ENCODE results near the gene ZSCAN16. TPM values are rescaled to one million over a fixed set of nuclear protein-coding genes. Genes with fewer than 3 reads are reported as not detected.
A peak's percentile ranks its signal among the peaks of the same experiment; 100 is the strongest.

Gene ZSCAN16
- total RNA-seq, 4 donors from 2014 or later: 7.5 to 19.5 (median 9.5) TPM; not detected in 1

DNA sequence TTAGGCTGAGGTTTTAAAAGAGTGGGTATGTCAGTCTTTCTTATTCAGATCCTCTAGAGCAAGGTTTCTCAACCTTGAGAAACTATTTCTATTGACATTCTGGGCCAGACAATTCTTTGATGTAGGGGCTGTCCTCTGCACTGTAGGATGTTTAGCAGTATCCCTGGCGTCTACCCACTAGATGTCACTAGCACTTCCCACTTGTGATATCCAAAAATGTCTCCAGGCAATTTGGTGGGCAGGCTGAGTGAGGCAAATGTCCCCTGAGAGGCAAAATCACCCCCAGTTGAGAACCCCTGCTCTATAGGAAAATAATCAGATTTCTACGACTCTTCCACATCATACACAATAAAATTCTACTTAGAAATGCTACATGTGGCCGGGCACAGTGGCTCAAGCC, 9.6 kb downstream of the ZSCAN16 start:
- no peak overlapping the region for H3K4me3 ChIP-seq
- TF ChIP-seq POLR2AphosphoS5 (IDR thresholded peaks at IDR 0.05): no peak
- TF ChIP-seq, protein P1, sequence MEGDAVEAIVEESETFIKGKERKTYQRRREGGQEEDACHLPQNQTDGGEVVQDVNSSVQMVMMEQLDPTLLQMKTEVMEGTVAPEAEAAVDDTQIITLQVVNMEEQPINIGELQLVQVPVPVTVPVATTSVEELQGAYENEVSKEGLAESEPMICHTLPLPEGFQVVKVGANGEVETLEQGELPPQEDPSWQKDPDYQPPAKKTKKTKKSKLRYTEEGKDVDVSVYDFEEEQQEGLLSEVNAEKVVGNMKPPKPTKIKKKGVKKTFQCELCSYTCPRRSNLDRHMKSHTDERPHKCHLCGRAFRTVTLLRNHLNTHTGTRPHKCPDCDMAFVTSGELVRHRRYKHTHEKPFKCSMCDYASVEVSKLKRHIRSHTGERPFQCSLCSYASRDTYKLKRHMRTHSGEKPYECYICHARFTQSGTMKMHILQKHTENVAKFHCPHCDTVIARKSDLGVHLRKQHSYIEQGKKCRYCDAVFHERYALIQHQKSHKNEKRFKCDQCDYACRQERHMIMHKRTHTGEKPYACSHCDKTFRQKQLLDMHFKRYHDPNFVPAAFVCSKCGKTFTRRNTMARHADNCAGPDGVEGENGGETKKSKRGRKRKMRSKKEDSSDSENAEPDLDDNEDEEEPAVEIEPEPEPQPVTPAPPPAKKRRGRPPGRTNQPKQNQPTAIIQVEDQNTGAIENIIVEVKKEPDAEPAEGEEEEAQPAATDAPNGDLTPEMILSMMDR (IDR thresholded peaks at IDR 0.05): peak in 1 of 5 experiments; percentile 25
- H3K9me3 ChIP-seq: no peaks in the 10 kb centered on the region
- peaks cover 0 to 11% (median 0%) of the 10 kb centered on the region in 4 donors for H3K36me3 ChIP-seq
- H3K4me1 ChIP-seq: peaks cover 5 to 37% (median 13%) of the 10 kb centered on the region in 4 donors
- no peak overlapping the region for H3K27ac ChIP-seq
- H3K27me3 ChIP-seq: no peaks in the 10 kb centered on the region
- in situ Hi-C loops (cut with MboI; ENCODE audit: low pct_ligation_motif_present in 1 of 4, low pct_unique_long_range_greater_than_20kb in 1 of 4, low sequenced_read_pairs in 3 of 4) (loop anchor here in 3 of 4 donors (10.0 to 25.0 kb wide), 2 partner anchors 221 to 228 kb away; no protein-coding TSS in a partner anchor), intact Hi-C loops (cut with DNase I; ENCODE audit: low total_unique reads) (loop anchor here (10.0 kb wide), 1 partner anchor 221 kb away; no protein-coding TSS in a partner anchor)
- no peak for DNase-seq
- 44 to 51% methylated on average over 2 to 3 of the region's 3 CpGs for WGBS, 2 donors (ENCODE audit: low coverage in 1 of 2)

DNA sequence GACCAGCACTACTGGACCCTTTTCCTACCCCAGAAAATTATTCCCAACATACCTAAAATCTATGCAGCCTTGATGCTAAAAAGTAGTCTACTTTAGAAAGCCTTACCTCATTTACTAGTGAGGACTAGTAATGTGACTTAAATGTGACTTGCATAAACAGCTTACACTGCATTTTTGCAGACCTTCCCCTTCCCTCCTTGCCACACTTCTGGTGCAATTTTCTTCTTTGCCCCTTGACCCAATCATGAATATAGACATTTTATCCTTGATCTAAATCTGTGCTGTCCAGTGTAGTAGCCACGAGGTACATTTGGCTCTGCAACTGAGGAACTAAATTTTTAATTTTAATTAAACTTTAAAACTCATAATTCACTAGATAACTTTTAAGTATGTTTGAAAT, 10.3 kb downstream of the ZSCAN16 start:
- no peak for TF ChIP-seq POLR2A (IDR thresholded peaks at IDR 0.05)
- TF ChIP-seq, protein P1 (IDR thresholded peaks at IDR 0.05): no peak
- TF ChIP-seq EP300 (IDR thresholded peaks at IDR 0.05; ENCODE audit: low read depth): no peak
- TF ChIP-seq POLR2AphosphoS5 (IDR thresholded peaks at IDR 0.05): no peak
- no peak for DNase-seq
- WGBS, 2 donors (ENCODE audit: low coverage in 1 of 2): 60 to 64% methylated on average over 1 of the region's 1 CpG
- H3K36me3 ChIP-seq: peaks cover 0 to 4% (median 0%) of the 10 kb centered on the region in 4 donors
- no peaks in the 10 kb centered on the region for H3K9me3 ChIP-seq
- intact Hi-C loops (cut with DNase I; ENCODE audit: low total_unique reads): loop anchor here (10.0 kb wide), 1 partner anchor 220 kb away; no protein-coding TSS in a partner anchor
- no peak overlapping the region for H3K27ac ChIP-seq
- no peak overlapping the region for H3K4me3 ChIP-seq
- H3K27me3 ChIP-seq: no peaks in the 10 kb centered on the region
- H3K4me1 ChIP-seq: peaks cover 5 to 37% (median 13%) of the 10 kb centered on the region in 4 donors
- in situ Hi-C loops (cut with MboI; ENCODE audit: low pct_ligation_motif_present in 1 of 4, low pct_unique_long_range_greater_than_20kb in 1 of 4, low sequenced_read_pairs in 3 of 4): loop anchor here in 3 of 4 donors (10.0 to 25.0 kb wide), 2 partner anchors 220 to 228 kb away; no protein-coding TSS in a partner anchor

DNA sequence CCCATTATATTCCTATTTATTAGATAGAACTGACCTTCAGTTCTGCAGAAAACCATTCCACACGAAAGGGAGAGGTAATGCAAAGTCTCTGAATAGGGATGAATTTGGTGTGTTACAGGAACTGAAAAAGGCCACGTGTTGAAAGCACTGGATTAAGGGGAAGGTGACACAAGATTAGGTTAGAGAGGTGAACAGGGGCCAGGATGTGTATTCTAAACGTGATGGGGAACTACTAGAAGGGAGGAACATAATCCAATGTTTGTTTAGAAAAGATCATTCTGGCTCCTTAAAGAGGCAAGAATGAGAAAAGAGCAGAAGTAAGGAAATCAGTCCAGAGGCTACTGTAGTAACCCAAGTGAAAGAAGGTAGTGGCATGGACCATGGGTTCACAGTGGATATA, 11.0 kb downstream of the ZSCAN16 start:
- in situ Hi-C loops (cut with MboI; ENCODE audit: low pct_ligation_motif_present in 1 of 4, low pct_unique_long_range_greater_than_20kb in 1 of 4, low sequenced_read_pairs in 3 of 4): loop anchor here in 3 of 4 donors (10.0 to 25.0 kb wide), 2 partner anchors 219 to 227 kb away; no protein-coding TSS in a partner anchor
- Histone ChIP-seq H3K27ac (peak overlapping the region; percentile 87 to 95 (median 92)), H3K4me3 (peak overlapping the region in 1 of 4 donors; percentile 70), H3K4me1 (peaks cover 5 to 40% (median 13%) of the 10 kb centered on the region in 4 donors), H3K36me3 (no peaks in the 10 kb centered on the region), H3K27me3 (no peaks in the 10 kb centered on the region), H3K9me3 (no peaks in the 10 kb centered on the region)
- WGBS, 2 donors (ENCODE audit: low coverage in 1 of 2): 17 to 23% methylated on average over 3 of the region's 3 CpGs
- intact Hi-C loops (cut with DNase I; ENCODE audit: low total_unique reads): loop anchor here (10.0 kb wide), 1 partner anchor 219 kb away; no protein-coding TSS in a partner anchor
- TF ChIP-seq POLR2AphosphoS5 (IDR thresholded peaks at IDR 0.05) (no peak), EP300 (IDR thresholded peaks at IDR 0.05; ENCODE audit: low read depth) (no peak), POLR2A (IDR thresholded peaks at IDR 0.05) (no peak)
- TF ChIP-seq, protein P1 (IDR thresholded peaks at IDR 0.05): no peak
- DNase-seq: no peak

DNA sequence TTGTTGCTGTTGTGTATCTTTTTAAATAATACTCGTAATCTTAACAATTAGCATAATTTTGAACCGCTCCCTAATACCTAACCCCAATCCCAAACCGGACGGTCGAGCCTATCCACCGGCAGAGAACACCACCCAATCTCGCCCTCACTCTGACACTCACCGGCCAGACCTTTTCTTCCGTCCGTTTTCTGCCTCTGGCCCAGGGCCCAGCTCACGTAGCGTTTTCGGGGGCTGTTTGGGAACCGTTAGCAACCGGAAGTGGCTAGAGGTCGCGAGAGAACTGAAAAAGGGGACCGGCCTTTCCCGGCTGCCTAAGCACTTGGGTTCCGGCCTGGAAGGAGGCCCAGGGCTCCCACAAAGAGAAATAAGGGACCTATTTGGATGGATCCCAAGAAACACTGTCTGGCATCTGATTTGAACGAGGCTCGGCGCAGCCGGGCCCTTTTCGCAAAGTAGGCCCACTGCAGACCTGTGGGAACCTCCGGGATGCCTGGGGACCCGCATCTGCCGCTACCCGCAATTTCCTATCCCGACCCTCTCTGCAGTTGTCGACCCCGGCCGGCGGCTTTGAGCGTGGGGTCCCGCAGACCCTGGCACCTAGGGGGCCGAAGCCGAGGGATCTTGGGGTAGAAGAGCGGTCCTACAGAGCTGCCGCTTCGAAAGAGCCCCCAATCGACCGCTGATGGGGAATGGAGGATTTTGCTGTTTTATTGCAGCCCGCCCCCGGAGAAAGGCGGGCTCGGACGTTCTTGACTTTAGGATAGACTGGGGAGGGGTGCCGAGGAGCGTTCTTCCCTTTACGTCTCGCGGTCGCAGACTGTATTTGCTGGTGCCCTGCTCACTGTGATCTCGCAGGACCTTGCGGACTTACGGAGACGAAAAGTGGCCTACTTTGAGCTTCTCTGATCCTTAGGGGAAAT, 12.4 kb downstream of the ZSCAN16 start:
- peak overlapping the region; percentile 87 to 95 (median 92) for H3K27ac ChIP-seq
- 0 to 1% methylated on average over 16 to 54 of the region's 58 CpGs for WGBS, 2 donors (ENCODE audit: low coverage in 1 of 2)
- DNase-seq: peak; percentile 90
- H3K4me3 ChIP-seq: peak overlapping the region; percentile 52 to 73 (median 64)
- TF ChIP-seq POLR2AphosphoS5 (IDR thresholded peaks at IDR 0.05) (peak in 2 of 3 donors; percentile 48 to 65), POLR2A (IDR thresholded peaks at IDR 0.05) (peak; percentile 30)
- TF ChIP-seq, protein P1 (IDR thresholded peaks at IDR 0.05): no peak
- no peaks in the 10 kb centered on the region for H3K27me3 ChIP-seq
- in situ Hi-C loops (cut with MboI; ENCODE audit: low pct_ligation_motif_present in 1 of 4, low pct_unique_long_range_greater_than_20kb in 1 of 4, low sequenced_read_pairs in 3 of 4) (loop anchor here in 3 of 4 donors (10.0 to 25.0 kb wide), 2 partner anchors 218 to 225 kb away; no protein-coding TSS in a partner anchor), intact Hi-C loops (cut with DNase I; ENCODE audit: low total_unique reads) (loop anchor here (10.0 kb wide), 1 partner anchor 218 kb away; no protein-coding TSS in a partner anchor)
- H3K36me3 ChIP-seq: no peaks in the 10 kb centered on the region
- peaks cover 5 to 45% (median 13%) of the 10 kb centered on the region in 4 donors for H3K4me1 ChIP-seq
- no peaks in the 10 kb centered on the region for H3K9me3 ChIP-seq
